Measurements from ENCODE around the gene EXOSC7. TPM values are rescaled to one million over a fixed set of nuclear protein-coding genes. Genes with fewer than 3 reads are reported as not detected.
"Not testable (repeated sequence)": the region's sequence is repeated elsewhere in the genome, so short reads cannot be mapped to it uniquely, and the experiment has no call there.

EXOSC7 gene
- total RNA-seq, 2 donors from 2014 or later, result 61.2 to 69.4 TPM

DNA sequence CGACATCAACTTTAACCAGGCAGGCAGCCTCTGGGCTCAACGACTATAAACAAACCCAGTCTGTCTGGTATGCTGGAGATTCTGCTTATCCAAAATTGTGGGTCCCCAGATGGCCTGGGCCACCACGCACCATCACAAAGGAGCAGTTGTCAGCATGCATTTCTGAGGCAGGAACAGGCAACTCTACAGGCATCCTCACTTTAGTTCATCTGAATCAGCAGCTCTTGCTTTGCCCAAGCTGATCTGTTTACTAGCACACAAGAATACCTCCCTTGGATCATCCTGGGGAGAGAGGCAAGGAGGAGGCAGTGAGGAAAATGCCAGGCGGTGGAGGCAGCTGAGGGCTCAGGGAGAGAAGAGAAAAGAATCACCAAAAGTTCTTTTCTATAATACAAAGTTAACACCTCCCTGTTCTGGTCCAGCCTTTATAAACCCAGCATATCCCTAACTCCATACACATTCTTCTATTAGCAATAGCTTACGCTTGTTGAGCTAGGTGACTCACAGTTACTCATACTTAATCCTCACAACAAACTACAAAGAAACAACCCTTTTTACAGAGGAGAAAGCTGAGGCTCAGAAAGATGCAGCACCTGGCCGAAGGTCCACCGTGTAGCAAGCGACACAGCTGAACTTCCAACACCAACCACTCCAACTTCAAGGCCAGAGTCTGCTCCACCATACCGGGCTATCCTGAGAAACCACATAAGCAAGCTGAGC, 33.7 kb upstream of the EXOSC7 start:
- Mint-ChIP-seq H3K36me3 (ENCODE audit: low read depth) (peaks cover 61% of the 10 kb centered on the region), H3K27ac (no peak overlapping the region), H3K4me3 (no peak overlapping the region), H3K27me3 (ENCODE audit: insufficient read depth) (no peaks in the 10 kb centered on the region), H3K4me1 (peaks cover 5% of the 10 kb centered on the region), H3K9me3 (no peaks in the 10 kb centered on the region)
- H3K27me3 ChIP-seq (ENCODE audit: control insufficient read depth, insufficient read depth, low read length, poor library complexity, severe bottlenecking), result no peaks in the 10 kb centered on the region
- no peak overlapping the region for H3K4me3 ChIP-seq (ENCODE audit: low read length)
- peaks cover 73% of the 10 kb centered on the region for H3K36me3 ChIP-seq (ENCODE audit: control insufficient read depth, insufficient read depth, low read length)
- H3K4me1 ChIP-seq (ENCODE audit: control insufficient read depth, insufficient read depth, low read length), result no peaks in the 10 kb centered on the region
- no peaks in the 10 kb centered on the region for H3K9me3 ChIP-seq (ENCODE audit: control insufficient read depth, low read length)
- no peak overlapping the region for H3K27ac ChIP-seq (ENCODE audit: low read depth, low read length)
- no peak overlapping the region for H3K9ac ChIP-seq (ENCODE audit: extremely low read depth, low read length, poor library complexity, severe bottlenecking)
- TF ChIP-seq, protein P1, sequence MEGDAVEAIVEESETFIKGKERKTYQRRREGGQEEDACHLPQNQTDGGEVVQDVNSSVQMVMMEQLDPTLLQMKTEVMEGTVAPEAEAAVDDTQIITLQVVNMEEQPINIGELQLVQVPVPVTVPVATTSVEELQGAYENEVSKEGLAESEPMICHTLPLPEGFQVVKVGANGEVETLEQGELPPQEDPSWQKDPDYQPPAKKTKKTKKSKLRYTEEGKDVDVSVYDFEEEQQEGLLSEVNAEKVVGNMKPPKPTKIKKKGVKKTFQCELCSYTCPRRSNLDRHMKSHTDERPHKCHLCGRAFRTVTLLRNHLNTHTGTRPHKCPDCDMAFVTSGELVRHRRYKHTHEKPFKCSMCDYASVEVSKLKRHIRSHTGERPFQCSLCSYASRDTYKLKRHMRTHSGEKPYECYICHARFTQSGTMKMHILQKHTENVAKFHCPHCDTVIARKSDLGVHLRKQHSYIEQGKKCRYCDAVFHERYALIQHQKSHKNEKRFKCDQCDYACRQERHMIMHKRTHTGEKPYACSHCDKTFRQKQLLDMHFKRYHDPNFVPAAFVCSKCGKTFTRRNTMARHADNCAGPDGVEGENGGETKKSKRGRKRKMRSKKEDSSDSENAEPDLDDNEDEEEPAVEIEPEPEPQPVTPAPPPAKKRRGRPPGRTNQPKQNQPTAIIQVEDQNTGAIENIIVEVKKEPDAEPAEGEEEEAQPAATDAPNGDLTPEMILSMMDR (conservative IDR thresholded peaks at IDR 0.05), result no peak
- WGBS, 2 experiments (ENCODE audit: insufficient coverage in 1 of 2, insufficient read length in 1 of 2), result 95 to 97% methylated on average over 5 to 9 of the region's 9 CpGs
- DNase-seq, result no peak

DNA sequence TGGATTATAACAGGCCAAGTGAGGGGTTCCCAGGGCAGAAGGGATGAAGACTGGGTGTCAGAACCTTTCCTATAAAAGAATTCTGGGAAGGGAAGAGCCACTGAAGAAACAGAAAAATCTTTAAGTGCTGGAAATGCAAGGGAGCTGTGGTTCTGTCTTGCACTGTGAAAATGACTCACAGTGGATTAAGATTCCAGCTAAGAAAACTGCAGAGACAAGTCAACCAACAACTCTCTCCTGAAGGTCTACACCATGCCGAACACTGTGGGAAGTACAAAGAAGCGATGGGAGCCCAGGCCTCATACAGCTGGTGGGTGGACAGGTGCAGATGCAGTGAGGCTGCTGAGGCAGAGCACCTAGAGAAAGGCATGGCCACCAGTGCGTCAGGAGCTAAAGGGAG, 27.8 kb upstream of the EXOSC7 start:
- Histone ChIP-seq H3K27ac (ENCODE audit: low read depth, low read length) (no peak overlapping the region), H3K4me3 (ENCODE audit: low read length) (no peak overlapping the region), H3K9me3 (ENCODE audit: control insufficient read depth, low read length) (no peaks in the 10 kb centered on the region), H3K36me3 (ENCODE audit: control insufficient read depth, insufficient read depth, low read length) (peaks cover 30% of the 10 kb centered on the region), H3K9ac (ENCODE audit: extremely low read depth, low read length, poor library complexity, severe bottlenecking) (no peak overlapping the region), H3K27me3 (ENCODE audit: control insufficient read depth, insufficient read depth, low read length, poor library complexity, severe bottlenecking) (no peaks in the 10 kb centered on the region), H3K4me1 (ENCODE audit: control insufficient read depth, insufficient read depth, low read length) (no peaks in the 10 kb centered on the region)
- Mint-ChIP-seq H3K27me3 (ENCODE audit: insufficient read depth) (no peaks in the 10 kb centered on the region), H3K36me3 (ENCODE audit: low read depth) (peaks cover 15% of the 10 kb centered on the region), H3K27ac (no peak overlapping the region), H3K9me3 (no peaks in the 10 kb centered on the region), H3K4me3 (no peak overlapping the region), H3K4me1 (peaks cover 4% of the 10 kb centered on the region)
- TF ChIP-seq, protein P1 (conservative IDR thresholded peaks at IDR 0.05), result no peak
- no peak for DNase-seq
- WGBS, 2 experiments (ENCODE audit: insufficient coverage in 1 of 2, insufficient read length in 1 of 2), result 92 to 96% methylated on average over 3 of the region's 3 CpGs

DNA sequence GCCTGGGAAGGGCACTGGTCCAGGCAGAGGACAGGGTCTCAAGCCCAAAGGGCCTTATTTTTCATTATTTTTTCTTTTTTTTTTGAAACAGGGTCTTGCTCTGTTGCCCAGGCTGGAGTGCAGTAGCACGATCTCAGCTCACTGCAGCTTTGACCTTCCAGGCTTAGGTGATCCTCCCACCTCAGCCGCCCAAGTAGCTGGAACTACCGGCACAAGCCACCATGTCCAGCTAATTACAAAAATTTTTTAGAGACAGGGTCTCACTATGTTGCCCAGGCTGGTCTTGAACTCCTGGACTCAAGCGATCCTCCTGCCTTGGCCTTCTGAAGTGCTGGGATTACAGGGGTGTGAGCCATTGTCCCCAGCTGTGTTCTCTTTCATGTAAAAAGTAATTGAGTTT, 26.3 kb upstream of the EXOSC7 start:
- not testable (repeated sequence) for H3K4me1 Mint-ChIP-seq; H3K9me3 Mint-ChIP-seq; H3K27me3 ChIP-seq (ENCODE audit: control insufficient read depth, insufficient read depth, low read length, poor library complexity, severe bottlenecking); H3K27ac ChIP-seq (ENCODE audit: low read depth, low read length); H3K9ac ChIP-seq (ENCODE audit: extremely low read depth, low read length, poor library complexity, severe bottlenecking); H3K36me3 Mint-ChIP-seq (ENCODE audit: low read depth); H3K9me3 ChIP-seq (ENCODE audit: control insufficient read depth, low read length); H3K27ac Mint-ChIP-seq; H3K4me3 ChIP-seq (ENCODE audit: low read length); H3K4me1 ChIP-seq (ENCODE audit: control insufficient read depth, insufficient read depth, low read length); H3K27me3 Mint-ChIP-seq (ENCODE audit: insufficient read depth); H3K4me3 Mint-ChIP-seq; DNase-seq
- 93 to 96% methylated on average over 4 of the region's 4 CpGs for WGBS, 2 experiments (ENCODE audit: insufficient coverage in 1 of 2, insufficient read length in 1 of 2)
- H3K36me3 ChIP-seq (ENCODE audit: control insufficient read depth, insufficient read depth, low read length), result peaks cover 30% of the 10 kb centered on the region

Measured in endodermal cell (in vitro differentiated cells).